SK-MEL-5 (cell line): Measurements from ENCODE around the gene TMEM161B. TPM values are rescaled to one million over a fixed set of nuclear protein-coding genes. Genes with fewer than 3 reads are reported as not detected.
"Not testable (repeated sequence)": the region's sequence is repeated elsewhere in the genome, so short reads cannot be mapped to it uniquely, and the experiment has no call there.

Experiments used
- DNase-seq: peaks from one replicate; pipeline ENCODE4 v3.0.0-alpha.2; 2016; ENCODE audit warnings: low read depth, low spot score
- in situ Hi-C: cut with HindIII; loops from 2 replicates; pipeline ENCODE4 v1.10.0; 2016; ENCODE audit warnings: low sequenced_read_pairs, high pct_unique_total_duplicates, low pct_unique_long_range_greater_than_20kb
- polyA plus RNA-seq, 2 experiments: library from polyadenylated mRNA; depleted of rRNA; stranded (reverse); fragments of >200 nt; gene quantifications; 2 replicates each; pipeline ENCODE4 v1.2.3, GENCODE V29; 2015
- total RNA-seq: library from RNA; depleted of rRNA; stranded (reverse); fragments of >200 nt; shearing (Covaris generic); gene quantifications from 2 replicates; pipeline ENCODE4 v1.2.3, GENCODE V29; 2014; rRNA removed

TMEM161B gene
- total RNA-seq = 43.8 and 45.5 TPM in 2 replicates
- 17.5 and 19.9 TPM in 2 replicates for polyA plus RNA-seq (2015; cell fraction: cytosol; rRNA removed)
- 141 and 145 TPM in 2 replicates for polyA plus RNA-seq (2015; cell fraction: nucleus; rRNA removed)

- in situ Hi-C loops = no loop called here
- DNase-seq = peak; percentile 96
Measured at GRCh38 chr5:88268385-88269184, at the start of gene TMEM161B. TSS of gene TMEM161B (minus strand) at chr5:88268845. CDS start at chr5:88268723, 122 bp downstream.

GRCh38 chr5:88304356-88304755, 35.7 kb upstream of the TMEM161B start:
- DNase-seq = no peak
- in situ Hi-C loops = no loop called here

GRCh38 chr5:88298425-88298824, 29.8 kb upstream of the TMEM161B start:
- DNase-seq = no peak
- in situ Hi-C loops = loop anchor here (25.0 kb wide), 1 partner anchor 389 kb away; no protein-coding TSS in a partner anchor

- in situ Hi-C loops = loop anchor here (25.0 kb wide), 1 partner anchor 396 kb away; no protein-coding TSS in a partner anchor
- no peak for DNase-seq
Measured at GRCh38 chr5:88290801-88291200, 22.2 kb upstream of the TMEM161B start.

GRCh38 chr5:88288528-88289197, 20.0 kb upstream of the TMEM161B start:
- no peak for DNase-seq
- in situ Hi-C loops = loop anchor here (25.0 kb wide), 1 partner anchor 399 kb away; no protein-coding TSS in a partner anchor

GRCh38 chr5:88287846-88288527, 19.3 kb upstream of the TMEM161B start:
- in situ Hi-C loops = loop anchor here (25.0 kb wide), 1 partner anchor 399 kb away; no protein-coding TSS in a partner anchor
- DNase-seq = no peak

- in situ Hi-C loops = loop anchor here (25.0 kb wide), 1 partner anchor 400 kb away; no protein-coding TSS in a partner anchor
- DNase-seq = no peak
Measured at GRCh38 chr5:88287302-88287701, 18.7 kb upstream of the TMEM161B start.

GRCh38 chr5:88283690-88284089, 15.0 kb upstream of the TMEM161B start:
- in situ Hi-C loops = loop anchor here (25.0 kb wide), 1 partner anchor 404 kb away; no protein-coding TSS in a partner anchor
- DNase-seq = no peak

- in situ Hi-C loops = loop anchor here (25.0 kb wide), 1 partner anchor 406 kb away; no protein-coding TSS in a partner anchor
- no peak for DNase-seq
Measured at GRCh38 chr5:88281322-88281721, 12.7 kb upstream of the TMEM161B start.

- no peak for DNase-seq
- in situ Hi-C loops = loop anchor here (25.0 kb wide), 1 partner anchor 408 kb away; no protein-coding TSS in a partner anchor
Measured at GRCh38 chr5:88279584-88279983, 10.9 kb upstream of the TMEM161B start.

GRCh38 chr5:88276378-88276777, 7.7 kb upstream of the TMEM161B start:
- DNase-seq = no peak
- in situ Hi-C loops = loop anchor here (25.0 kb wide), 1 partner anchor 411 kb away; no protein-coding TSS in a partner anchor

GRCh38 chr5:88275581-88275980, 6.9 kb upstream of the TMEM161B start:
- DNase-seq = no peak
- in situ Hi-C loops = loop anchor here (25.0 kb wide), 1 partner anchor 412 kb away; no protein-coding TSS in a partner anchor

- no peak for DNase-seq
- in situ Hi-C loops = no loop called here
Measured at GRCh38 chr5:88269222-88269771, 652 bp upstream of the TMEM161B start.

GRCh38 chr5:88264565-88264964, 4.1 kb downstream of the TMEM161B start:
- in situ Hi-C loops, DNase-seq: not testable (repeated sequence)

GRCh38 chr5:88263349-88263748, 5.3 kb downstream of the TMEM161B start:
- no peak for DNase-seq

GRCh38 chr5:88262116-88262515, 6.5 kb downstream of the TMEM161B start:
- DNase-seq = no peak
- in situ Hi-C loops = no loop called here

More at GRCh38 chr5:88263349-88263748, 5.3 kb downstream of the TMEM161B start:
- in situ Hi-C loops = no loop called here

GRCh38 chr5:88258636-88259035, 10.0 kb downstream of the TMEM161B start:
- DNase-seq = no peak
- in situ Hi-C loops = no loop called here
